ENCODE results near the gene DHX58.

GRCh38 chr17:42146911-42147607 is 34.5 kb upstream of the DHX58 start:
- no peak for TF ChIP-seq CTCF (IDR thresholded peaks at IDR 0.05; ENCODE audit: insufficient read depth, low read length)
- no peak for TF ChIP-seq GABPA (IDR thresholded peaks at IDR 0.05; ENCODE audit: low read depth)

All from HL-60 (cell line).